HepG2 (cell line): Measurements from ENCODE around the gene ADAMTS8.

Experiments
- ZNF354B ChIP-seq: sonication (generic); formaldehyde crosslinking; IDR thresholded peaks from 2 replicates; pipeline ENCODE4 v1.8.0; 2022; ENCODE audit warnings: mild to moderate bottlenecking, missing genetic modification reagents
- ZNF382 ChIP-seq: sonication (generic); formaldehyde crosslinking; IDR thresholded peaks from 2 replicates; pipeline ENCODE4 v1.5.0; 2020; ENCODE audit warnings: missing genetic modification reagents, mild to moderate bottlenecking, borderline replicate concordance
- ZNF639 ChIP-seq: conservative IDR thresholded peaks from 2 replicates; pipeline ENCODE4 v1.6.1; 2018; ENCODE audit warnings: missing genetic modification reagents

GRCh38 chr11:130429983-130430382, 1.6 kb upstream of the ADAMTS8 start:
- TF ChIP-seq ZNF382 (CRISPR knock-in tag) (no peak), ZNF354B (CRISPR knock-in tag) (no peak), ZNF639 (CRISPR knock-in tag) (no peak)
